GM13976 (cell line): ENCODE data around the gene ANKRD49.

Experiments
- DNase-seq: peaks from one replicate; pipeline ENCODE4 v3.0.0; 2012; ENCODE audit warnings: low spot score
- CTCF ChIP-seq: IDR thresholded peaks from 2 replicates; pipeline ENCODE4 v1.5.1; 2012; ENCODE audit warnings: borderline replicate concordance, mild to moderate bottlenecking; ENCODE audit not compliant: insufficient read depth; ENCODE audit errors: extremely low read depth, missing control alignments, control extremely low read depth
- in situ Hi-C: fragments of 300-500 bp; cut with MboI; formaldehyde crosslinking; loops from one replicate; pipeline ENCODE4 v1.12.0; 2022; ENCODE audit warnings: low sequenced_read_pairs, mixed read lengths, inconsistent platforms; ENCODE audit not compliant: unreplicated experiment

ANKRD49 gene

GRCh38 chr11:94493281-94494125 lies at the start of gene ANKRD49, which contains the start of gene MRE11:
Gene ANKRD49, plus strand, starts transcription at chr11:94493984. Its CDS starts 2,710 bp downstream, at chr11:94496694.
Gene MRE11, minus strand, starts transcription at chr11:94493844. Its CDS starts 1,043 bp downstream, at chr11:94492801.
- in situ Hi-C loops, result no loop called here
- DNase-seq, result peak; percentile 93
- no peak for TF ChIP-seq CTCF

- DNase-seq, result no peak
- no peak for TF ChIP-seq CTCF
- in situ Hi-C loops, result no loop called here
These were observed 48.1 kb upstream of the ANKRD49 start for GRCh38 chr11:94445641-94446040.

GRCh38 chr11:94447149-94447548 lies 46.6 kb upstream of the ANKRD49 start:
- no peak for DNase-seq
- in situ Hi-C loops, result no loop called here
- no peak for TF ChIP-seq CTCF

GRCh38 chr11:94449029-94449428 lies 44.8 kb upstream of the ANKRD49 start:
- TF ChIP-seq CTCF, result no peak
- in situ Hi-C loops, result no loop called here
- DNase-seq, result no peak

GRCh38 chr11:94449437-94449836 lies 44.3 kb upstream of the ANKRD49 start:
- TF ChIP-seq CTCF, result no peak
- in situ Hi-C loops, result no loop called here
- DNase-seq, result no peak

GRCh38 chr11:94450048-94450447 lies 43.7 kb upstream of the ANKRD49 start:
- in situ Hi-C loops, result no loop called here
- no peak for TF ChIP-seq CTCF
- DNase-seq, result no peak
